Thyroid gland (tissue), 4 donors: ENCODE measurements around the gene TREML2.

Source experiments
- POLR2A ChIP-seq, 2 donors: fragments of 450-650 bp; IDR thresholded peaks; one replicate each; pipeline ENCODE4 v1.6.1; 2017; ENCODE audit warnings: antibody characterized with exemption in 2 of 2, mild to moderate bottlenecking in 2 of 2, moderate library complexity in 1 of 2
- TF ChIP-seq, protein P1 (sequence below), 6 experiments: fragments of 200-600 bp in 3 of 6; fragments of 450-650 bp in 3 of 6; sonication (generic) in 3 of 6; IDR thresholded peaks; one replicate each; pipeline ENCODE4 v1.5.1; 2016 to 2019; ENCODE audit warnings: antibody characterized with exemption in 6 of 6, mild to moderate bottlenecking in 2 of 6, inconsistent platforms in 1 of 6, moderate library complexity in 1 of 6

- TF ChIP-seq, protein P1, sequence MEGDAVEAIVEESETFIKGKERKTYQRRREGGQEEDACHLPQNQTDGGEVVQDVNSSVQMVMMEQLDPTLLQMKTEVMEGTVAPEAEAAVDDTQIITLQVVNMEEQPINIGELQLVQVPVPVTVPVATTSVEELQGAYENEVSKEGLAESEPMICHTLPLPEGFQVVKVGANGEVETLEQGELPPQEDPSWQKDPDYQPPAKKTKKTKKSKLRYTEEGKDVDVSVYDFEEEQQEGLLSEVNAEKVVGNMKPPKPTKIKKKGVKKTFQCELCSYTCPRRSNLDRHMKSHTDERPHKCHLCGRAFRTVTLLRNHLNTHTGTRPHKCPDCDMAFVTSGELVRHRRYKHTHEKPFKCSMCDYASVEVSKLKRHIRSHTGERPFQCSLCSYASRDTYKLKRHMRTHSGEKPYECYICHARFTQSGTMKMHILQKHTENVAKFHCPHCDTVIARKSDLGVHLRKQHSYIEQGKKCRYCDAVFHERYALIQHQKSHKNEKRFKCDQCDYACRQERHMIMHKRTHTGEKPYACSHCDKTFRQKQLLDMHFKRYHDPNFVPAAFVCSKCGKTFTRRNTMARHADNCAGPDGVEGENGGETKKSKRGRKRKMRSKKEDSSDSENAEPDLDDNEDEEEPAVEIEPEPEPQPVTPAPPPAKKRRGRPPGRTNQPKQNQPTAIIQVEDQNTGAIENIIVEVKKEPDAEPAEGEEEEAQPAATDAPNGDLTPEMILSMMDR (IDR thresholded peaks at IDR 0.05): no peak
- no peak for TF ChIP-seq POLR2A (IDR thresholded peaks at IDR 0.05)
Measured at GRCh38 chr6:41161380-41161779, 39.6 kb downstream of the TREML2 start.
